PFSK-1 (cell line): ENCODE measurements around the gene IQGAP2.

Experiments used
- REST ChIP-seq, 2 experiments: IDR thresholded peaks; 2 replicates each; pipeline versions ENCODE4 v1.6.1 to v1.8.0; 2011 to 2012; ENCODE audit warnings: low read depth in 2 of 2, low read length in 2 of 2, control low read depth in 1 of 2, inconsistent platforms in 1 of 2, mild to moderate bottlenecking in 1 of 2, moderate library complexity in 1 of 2; ENCODE audit not compliant: insufficient read depth in 1 of 2
- TAF1 ChIP-seq: IDR thresholded peaks from 2 replicates; pipeline ENCODE4 v1.6.1; 2012; ENCODE audit warnings: low read length, control low read depth, borderline replicate concordance; ENCODE audit not compliant: insufficient read depth

GRCh38 chr5:76683816-76684731, 281.0 kb downstream of the IQGAP2 start:
- TF ChIP-seq REST (IDR thresholded peaks at IDR 0.05; ENCODE audit: insufficient read depth in 1 of 2, low read depth in 2 of 2, low read length in 2 of 2) (no peak), TAF1 (no peak)
